Kidney epithelial cell (primary cell): Measurements from ENCODE around the gene MARK3. TPM values are rescaled to one million over a fixed set of nuclear protein-coding genes. Genes with fewer than 3 reads are reported as not detected.
A peak's percentile ranks its signal among the peaks of the same experiment; 100 is the strongest.

ENCODE experiments used
- DNase-seq: peaks from one replicate; pipeline ENCODE4 v3.0.0-alpha.2; 2010; ENCODE audit warnings: low read depth
- H3K27me3 ChIP-seq: 2 replicates; pipeline ENCODE4 v1.6.0; 2011; ENCODE audit warnings: low read length; ENCODE audit not compliant: control insufficient read depth, insufficient read depth
- H3K36me3 ChIP-seq: 2 replicates; pipeline ENCODE4 v1.5.1; 2011; ENCODE audit warnings: low read length; ENCODE audit not compliant: control insufficient read depth, insufficient read depth
- H3K4me3 ChIP-seq: 2 replicates; pipeline ENCODE4 v1.5.1; 2011; ENCODE audit warnings: low read depth, mild to moderate bottlenecking, control low read depth, low read length
- total RNA-seq: library from RNA; depleted of rRNA; stranded (reverse); fragments of >200 nt; gene quantifications from 2 replicates; pipeline ENCODE4 v1.2.3, GENCODE V29; 2015
- TF ChIP-seq, protein P1 (sequence below): IDR thresholded peaks from 2 replicates; pipeline ENCODE4 v1.5.1; 2011; ENCODE audit warnings: mild to moderate bottlenecking, moderate library complexity, low read length, control low read depth, inconsistent platforms; ENCODE audit not compliant: insufficient read depth, poor library complexity, severe bottlenecking

The MARK3 gene
- total RNA-seq, 1 donor from 2014 or later, result 74.1 TPM

- Histone ChIP-seq H3K27me3 (no peaks in the 10 kb centered on the region), H3K36me3 (no peaks in the 10 kb centered on the region), H3K4me3 (no peak overlapping the region)
- peak; percentile 91 for DNase-seq
- TF ChIP-seq, protein P1, sequence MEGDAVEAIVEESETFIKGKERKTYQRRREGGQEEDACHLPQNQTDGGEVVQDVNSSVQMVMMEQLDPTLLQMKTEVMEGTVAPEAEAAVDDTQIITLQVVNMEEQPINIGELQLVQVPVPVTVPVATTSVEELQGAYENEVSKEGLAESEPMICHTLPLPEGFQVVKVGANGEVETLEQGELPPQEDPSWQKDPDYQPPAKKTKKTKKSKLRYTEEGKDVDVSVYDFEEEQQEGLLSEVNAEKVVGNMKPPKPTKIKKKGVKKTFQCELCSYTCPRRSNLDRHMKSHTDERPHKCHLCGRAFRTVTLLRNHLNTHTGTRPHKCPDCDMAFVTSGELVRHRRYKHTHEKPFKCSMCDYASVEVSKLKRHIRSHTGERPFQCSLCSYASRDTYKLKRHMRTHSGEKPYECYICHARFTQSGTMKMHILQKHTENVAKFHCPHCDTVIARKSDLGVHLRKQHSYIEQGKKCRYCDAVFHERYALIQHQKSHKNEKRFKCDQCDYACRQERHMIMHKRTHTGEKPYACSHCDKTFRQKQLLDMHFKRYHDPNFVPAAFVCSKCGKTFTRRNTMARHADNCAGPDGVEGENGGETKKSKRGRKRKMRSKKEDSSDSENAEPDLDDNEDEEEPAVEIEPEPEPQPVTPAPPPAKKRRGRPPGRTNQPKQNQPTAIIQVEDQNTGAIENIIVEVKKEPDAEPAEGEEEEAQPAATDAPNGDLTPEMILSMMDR, result no peak
These were observed 167.0 kb downstream of the MARK3 start for GRCh38 chr14:103552011-103552845.

DNA sequence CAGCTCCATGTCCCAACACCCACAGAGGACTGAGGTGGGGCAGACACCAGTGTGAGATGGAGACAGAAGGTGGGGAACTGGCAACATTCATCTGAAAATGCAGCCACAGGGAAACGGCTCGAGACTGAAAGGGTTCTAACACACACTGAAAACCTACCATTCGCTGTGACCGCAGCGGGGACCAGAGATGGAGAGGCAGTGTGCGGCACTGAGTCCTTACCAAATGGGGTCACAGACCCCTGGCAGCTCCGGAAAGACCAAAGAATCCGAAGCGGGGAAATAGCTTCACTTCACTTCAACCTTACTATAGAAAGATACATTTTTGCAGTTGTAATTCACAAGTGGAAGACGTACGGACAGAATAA lies 167.6 kb downstream of the MARK3 start:
- Histone ChIP-seq H3K4me3 (no peak overlapping the region), H3K27me3 (no peaks in the 10 kb centered on the region), H3K36me3 (no peaks in the 10 kb centered on the region)
- TF ChIP-seq, protein P1, result no peak
- DNase-seq, result no peak

Other genes starting within 250 kb of the MARK3 start
- 216 and 254 TPM in 2 replicates for gene EIF5, start 51.2 kb upstream of the MARK3 start, total RNA-seq
- 67.7 and 78.7 TPM in 2 replicates for gene CKB, start 137.4 kb downstream of the MARK3 start, total RNA-seq
- 15.6 and 17.1 TPM in 2 replicates for gene TRMT61A, start 143.8 kb downstream of the MARK3 start, total RNA-seq
- gene BAG5, start 177.2 kb downstream of the MARK3 start, total RNA-seq, result 37.9 and 40.8 TPM in 2 replicates
- gene COA8, start 177.5 kb downstream of the MARK3 start, total RNA-seq, result 83.8 and 86.7 TPM in 2 replicates
- gene KLC1, start 243.8 kb downstream of the MARK3 start, total RNA-seq, result 266 and 280 TPM in 2 replicates